ENCODE results near the gene SMIM29.

SMIM29 gene

GRCh38 chr6:34239500-34239825 is 9.3 kb downstream of the SMIM29 start:
- peak; percentile 9 for DNase-seq (ENCODE audit: low spot score)
- no peak for ATAC-seq (ENCODE audit: low read depth)
- Histone ChIP-seq H3K36me3 (ENCODE audit: low read depth) (peaks cover 57% of the 10 kb centered on the region), H3K4me3 (ENCODE audit: severe bottlenecking) (no peak overlapping the region), H3K9me3 (ENCODE audit: severe bottlenecking) (no peaks in the 10 kb centered on the region), H3K4me1 (ENCODE audit: insufficient read depth, poor library complexity, severe bottlenecking) (peaks cover 59% of the 10 kb centered on the region), H3K27me3 (ENCODE audit: insufficient read depth, poor library complexity, severe bottlenecking) (no peaks in the 10 kb centered on the region), H3K27ac (ENCODE audit: poor library complexity, severe bottlenecking) (peak overlapping the region; percentile 95)
- TF ChIP-seq CTCF (IDR thresholded peaks at IDR 0.05; ENCODE audit: poor library complexity, severe bottlenecking): no peak

DNA sequence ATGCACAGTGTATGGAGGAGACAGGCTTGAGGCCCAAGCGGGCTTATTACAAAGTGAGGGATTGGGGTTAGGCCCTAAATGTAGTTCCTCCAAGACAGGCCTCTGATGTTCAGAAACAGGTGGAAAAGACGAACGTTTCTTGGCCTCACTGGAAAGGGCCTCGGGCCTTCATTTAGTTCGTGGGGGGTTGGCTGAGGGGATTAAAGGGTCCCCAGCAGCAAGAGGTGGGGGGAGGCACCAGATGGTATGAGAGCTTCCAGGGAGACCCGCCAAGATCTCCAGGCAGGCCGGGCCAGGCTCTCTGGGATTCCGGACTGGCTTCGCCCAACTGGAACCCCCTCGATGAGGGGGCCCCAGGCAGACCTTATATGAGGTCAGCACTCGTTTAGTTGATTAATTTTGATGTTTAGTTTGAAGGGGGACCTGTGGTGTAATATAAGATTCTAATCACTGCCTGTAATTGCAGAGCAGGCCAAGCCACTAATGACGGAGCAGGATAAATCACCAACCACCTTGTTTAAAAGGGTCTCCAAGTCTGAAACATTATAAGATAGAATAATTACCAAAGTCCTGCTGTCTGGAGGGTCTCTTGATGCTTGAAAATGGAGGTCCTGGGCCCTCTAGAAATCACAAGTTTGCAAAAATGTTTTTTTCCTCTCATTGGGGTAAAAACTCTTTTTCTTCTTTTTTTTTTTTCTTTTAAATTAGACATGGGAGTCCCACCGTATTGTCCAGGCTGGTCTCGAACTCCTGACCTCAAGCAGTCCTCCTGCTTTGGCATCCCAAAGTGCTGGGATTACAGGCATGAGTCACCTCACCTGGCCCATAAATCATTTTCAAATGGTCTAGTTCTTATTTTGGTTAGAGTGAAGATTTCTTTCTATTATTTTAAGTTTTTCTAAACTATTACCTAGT is 10.0 kb downstream of the SMIM29 start:
- ATAC-seq (ENCODE audit: low read depth) (no peak), DNase-seq (ENCODE audit: low spot score) (peak; percentile 6)
- peaks cover 53% of the 10 kb centered on the region for H3K4me1 ChIP-seq (ENCODE audit: insufficient read depth, poor library complexity, severe bottlenecking)
- H3K27ac ChIP-seq (ENCODE audit: poor library complexity, severe bottlenecking): peak overlapping the region; percentile 95
- H3K27me3 ChIP-seq (ENCODE audit: insufficient read depth, poor library complexity, severe bottlenecking): no peaks in the 10 kb centered on the region
- no peak for TF ChIP-seq CTCF (IDR thresholded peaks at IDR 0.05; ENCODE audit: poor library complexity, severe bottlenecking)
- peak overlapping the region; percentile 98 for H3K4me3 ChIP-seq (ENCODE audit: severe bottlenecking)
- no peaks in the 10 kb centered on the region for H3K9me3 ChIP-seq (ENCODE audit: severe bottlenecking)
- peaks cover 52% of the 10 kb centered on the region for H3K36me3 ChIP-seq (ENCODE audit: low read depth)

DNA sequence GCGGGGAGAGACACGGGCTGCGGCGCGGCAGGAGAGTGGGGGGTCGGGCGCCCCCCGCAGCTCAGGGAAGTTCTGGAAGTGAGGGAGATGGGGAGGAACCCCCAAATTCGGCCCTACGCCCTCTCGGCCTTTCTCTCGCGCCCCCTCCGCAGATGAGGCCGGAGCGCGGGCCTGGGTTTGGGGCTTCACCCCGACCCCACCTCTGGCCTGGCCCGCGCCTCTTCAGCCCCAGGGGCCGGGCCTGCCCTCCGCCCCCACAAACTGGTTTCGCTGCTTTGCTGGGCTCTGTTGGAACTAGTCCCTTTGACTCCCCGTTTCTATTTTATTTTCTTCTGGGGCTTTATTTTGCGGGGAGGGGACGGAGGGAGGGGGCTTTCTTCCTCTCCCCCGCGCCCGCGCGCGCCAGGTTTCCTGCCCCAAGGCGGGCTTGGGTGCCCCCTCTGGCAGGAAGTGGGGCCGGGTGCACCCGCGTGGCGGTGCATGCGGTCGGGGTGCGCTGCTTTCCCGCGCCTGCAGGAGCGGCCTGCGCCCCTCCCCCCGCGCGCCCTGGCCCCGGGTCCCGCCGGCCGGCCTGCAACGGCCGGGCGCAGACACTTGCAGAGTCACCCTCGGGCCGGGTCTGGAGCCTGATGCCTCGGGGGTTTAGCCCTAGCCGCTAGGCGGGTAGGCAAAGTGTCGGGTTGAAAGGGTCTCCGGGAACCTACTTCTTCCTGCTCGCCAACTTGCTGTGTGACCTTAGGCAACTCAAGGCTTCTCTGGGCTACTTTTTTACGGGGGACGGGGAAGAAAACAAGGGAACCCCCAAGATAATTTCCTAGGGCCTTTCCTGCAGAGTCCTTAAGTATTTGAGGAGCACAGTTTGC is 10.9 kb downstream of the SMIM29 start:
- Histone ChIP-seq H3K9me3 (ENCODE audit: severe bottlenecking) (no peaks in the 10 kb centered on the region), H3K4me3 (ENCODE audit: severe bottlenecking) (peak overlapping the region; percentile 98), H3K4me1 (ENCODE audit: insufficient read depth, poor library complexity, severe bottlenecking) (peaks cover 44% of the 10 kb centered on the region), H3K27me3 (ENCODE audit: insufficient read depth, poor library complexity, severe bottlenecking) (no peaks in the 10 kb centered on the region), H3K36me3 (ENCODE audit: low read depth) (peaks cover 43% of the 10 kb centered on the region), H3K27ac (ENCODE audit: poor library complexity, severe bottlenecking) (peak overlapping the region; percentile 95)
- DNase-seq (ENCODE audit: low spot score) (peak; percentile 42), ATAC-seq (ENCODE audit: low read depth) (no peak)
- TF ChIP-seq CTCF (IDR thresholded peaks at IDR 0.05; ENCODE audit: poor library complexity, severe bottlenecking): peak; percentile 43

- DNase-seq (ENCODE audit: low spot score): no peak
- Histone ChIP-seq H3K36me3 (ENCODE audit: low read depth) (peaks cover 37% of the 10 kb centered on the region), H3K4me1 (ENCODE audit: insufficient read depth, poor library complexity, severe bottlenecking) (peaks cover 37% of the 10 kb centered on the region), H3K9me3 (ENCODE audit: severe bottlenecking) (no peaks in the 10 kb centered on the region), H3K27me3 (ENCODE audit: insufficient read depth, poor library complexity, severe bottlenecking) (no peaks in the 10 kb centered on the region), H3K4me3 (ENCODE audit: severe bottlenecking) (peak overlapping the region; percentile 98), H3K27ac (ENCODE audit: poor library complexity, severe bottlenecking) (peak overlapping the region; percentile 95)
- TF ChIP-seq CTCF (IDR thresholded peaks at IDR 0.05; ENCODE audit: poor library complexity, severe bottlenecking): no peak
- ATAC-seq (ENCODE audit: low read depth): no peak
Observed at GRCh38 chr6:34237316-34237721, 11.5 kb downstream of the SMIM29 start.

Measured in RWPE2 (cell line).